K562 (cell line): ENCODE data around the gene PSMB10. TPM values are rescaled to one million over a fixed set of nuclear protein-coding genes. Genes with fewer than 3 reads are reported as not detected.

Experiments used
- ATAC-seq: fragments of 200-7000 bp; cut with Tn5 transposase; 3 replicates; pipeline ENCODE4 v1.9.1; 2020; ENCODE audit warnings: moderate library complexity
- BruUV-seq: library from RNA; stranded (reverse); fragments of 400-500 nt; replicated peaks from 2 replicates; lab custom pipeline; 2021; lab: Mats Ljungman, UMichigan
- CTCF ChIA-PET: fragments of 300-600 bp; formaldehyde crosslinking; extraction: SDS; loops from one replicate; lab custom pipeline; 2021; ENCODE audit warnings: low intra/inter-chr PET ratio; lab: Yijun Ruan, JAX
- POLR2A ChIA-PET: fragments of 300-600, 350-650 bp; sonication (Branson Sonifier 250); formaldehyde crosslinking; extraction: SDS; loops from one replicate; lab custom pipeline; 2021; ENCODE audit warnings: antibody characterized with exemption, inconsistent platforms; lab: Yijun Ruan, JAX
- DNase-seq, 4 experiments: peaks; one replicate each; pipeline versions ENCODE4 v3.0.0 to v3.0.0-alpha.2; 2011 to 2018; ENCODE audit warnings: low spot score in 3 of 4, mixed read lengths in 3 of 4; ENCODE audit errors: extremely low read depth in 1 of 4
- FAIRE-seq: peaks from 2 replicates; lab custom pipeline; 2011; peaks lifted over from hg19 to GRCh38; lab: Jason Lieb, UNC
- H2AFZ ChIP-seq: 2 replicates; pipeline ENCODE4 v1.6.0; 2011; ENCODE audit warnings: low read depth, low read length, control low read depth, inconsistent platforms
- H3K27ac ChIP-seq: fragments of 200-600 bp; 3 replicates; pipeline ENCODE4 v1.8.0; 2011; ENCODE audit warnings: low read depth, mild to moderate bottlenecking, control low read depth, inconsistent platforms, low read length, moderate library complexity, mixed read lengths; ENCODE audit errors: extremely low read depth
- H3K27me3 ChIP-seq, 2 experiments: fragments of 300-600 bp in 1 of 2; 2 replicates in 1 of 2; 3 replicates in 1 of 2; pipeline versions ENCODE4 v1.6.0 to v1.8.0; 2011; ENCODE audit warnings: inconsistent platforms in 2 of 2, low read length in 2 of 2, mild to moderate bottlenecking in 1 of 2, mixed read lengths in 1 of 2, moderate library complexity in 1 of 2; ENCODE audit not compliant: control insufficient read depth in 2 of 2, insufficient read depth in 2 of 2
- H3K36me3 ChIP-seq: fragments of 300-600 bp; 3 replicates; pipeline ENCODE4 v1.8.0; 2011; ENCODE audit warnings: mild to moderate bottlenecking, low read length, inconsistent platforms; ENCODE audit not compliant: control insufficient read depth, insufficient read depth
- H3K4me1 ChIP-seq, 2 experiments: fragments of 200-600 bp in 1 of 2; replicated peaks in 1 of 2; 2 replicates in 1 of 2; 3 replicates in 1 of 2; pipeline versions ENCODE4 v1.5.1 to v1.8.0; 2011; ENCODE audit warnings: inconsistent platforms in 2 of 2, low read length in 2 of 2, mild to moderate bottlenecking in 1 of 2, mixed read lengths in 1 of 2, moderate library complexity in 1 of 2; ENCODE audit not compliant: control insufficient read depth in 2 of 2, insufficient read depth in 2 of 2
- H3K4me2 ChIP-seq: 2 replicates; pipeline ENCODE4 v1.6.1; 2011; ENCODE audit warnings: low read length, control low read depth, inconsistent platforms, mixed read lengths; ENCODE audit not compliant: insufficient read depth
- H3K4me3 ChIP-seq: fragments of 200-600 bp; sonication (generic), shearing (Covaris generic); 2 replicates; pipeline ENCODE4 v1.5.1; 2016; ENCODE audit warnings: control low read depth, inconsistent platforms
- H3K79me2 ChIP-seq: fragments of 200-600 bp; 3 replicates; pipeline ENCODE4 v1.8.0; 2011; ENCODE audit warnings: low read length, inconsistent platforms; ENCODE audit not compliant: control insufficient read depth, insufficient read depth
- H3K9ac ChIP-seq, 2 experiments: 2 replicates each; pipeline versions ENCODE4 v1.6.0 to v1.6.1; 2011; ENCODE audit warnings: low read depth in 2 of 2, low read length in 2 of 2, control low read depth in 1 of 2, inconsistent platforms in 1 of 2, mild to moderate bottlenecking in 1 of 2, mixed read lengths in 1 of 2; ENCODE audit not compliant: insufficient read depth in 1 of 2
- H3K9me1 ChIP-seq: one replicate; pipeline ENCODE4 v1.6.0; 2011; ENCODE audit warnings: inconsistent platforms, mild to moderate bottlenecking, low read length, moderate library complexity; ENCODE audit not compliant: control insufficient read depth, insufficient read depth
- H3K9me3 ChIP-seq: replicated peaks from 2 replicates; pipeline ENCODE4 v1.5.1; 2011; ENCODE audit warnings: low read depth, low read length, inconsistent platforms; ENCODE audit not compliant: control insufficient read depth, insufficient read depth
- H4K20me1 ChIP-seq: replicated peaks from 2 replicates; pipeline ENCODE4 v1.6.1; 2011; ENCODE audit warnings: low read length, inconsistent platforms, mixed read lengths; ENCODE audit not compliant: control insufficient read depth, insufficient read depth
- E4F1 ChIP-seq: fragments of 250-450 bp; sonication (Bioruptor Pico); IDR thresholded peaks from 2 replicates; pipeline ENCODE4 v1.5.0; 2021; ENCODE audit warnings: mild to moderate bottlenecking, borderline replicate concordance
- ELF4 ChIP-seq: fragments of 450-650 bp; formaldehyde crosslinking; IDR thresholded peaks from 2 replicates; pipeline ENCODE4 v1.4.0; 2022; ENCODE audit warnings: missing genetic modification characterization
- EWSR1 ChIP-seq: fragments of 450-650 bp; IDR thresholded peaks from 2 replicates; pipeline ENCODE4 v1.6.1; 2018; ENCODE audit warnings: borderline replicate concordance, mild to moderate bottlenecking, low read depth, moderate library complexity; ENCODE audit not compliant: partially characterized antibody
- FOXO4 ChIP-seq: fragments of 450-650 bp; formaldehyde crosslinking; IDR thresholded peaks from 2 replicates; pipeline ENCODE4 v1.4.0; 2020; ENCODE audit warnings: mild to moderate bottlenecking, moderate library complexity
- HNRNPH1 ChIP-seq: fragments of 200-400 bp; formaldehyde crosslinking; optimal IDR thresholded peaks from 2 replicates; pipeline ENCODE3; 2017; ENCODE audit warnings: low read depth, mild to moderate bottlenecking, low read length, moderate library complexity
- ZBTB26 ChIP-seq: fragments of 450-650 bp; formaldehyde crosslinking; IDR thresholded peaks from 2 replicates; pipeline ENCODE4 v1.4.0; 2022; ENCODE audit warnings: missing genetic modification characterization
- ZNF134 ChIP-seq: fragments of 250-450 bp; sonication (Bioruptor Pico); conservative IDR thresholded peaks from 2 replicates; pipeline ENCODE4 v1.4.0; 2020
- ZNF197 ChIP-seq: fragments of 200-800 bp; sonication (Bioruptor generic); IDR thresholded peaks from 2 replicates; pipeline ENCODE4 v1.6.1; 2016; ENCODE audit warnings: low read depth, missing genetic modification characterization, missing compliant biosample characterization
- ZNF695 ChIP-seq: fragments of 450-650 bp; formaldehyde crosslinking; IDR thresholded peaks from 2 replicates; pipeline ENCODE4 v1.4.0; 2020; ENCODE audit warnings: mild to moderate bottlenecking, moderate library complexity
- ZNF75A ChIP-seq: fragments of 450-650 bp; formaldehyde crosslinking; IDR thresholded peaks from 2 replicates; pipeline ENCODE4 v1.4.0; 2020; ENCODE audit warnings: mild to moderate bottlenecking
- WGBS: fragments of 100-300 bp; shearing (Covaris generic); methylation state at CpG from one replicate; pipeline ENCODE4 v1.1.6; 2016; ENCODE audit warnings: low coverage, mixed read lengths; ENCODE audit not compliant: insufficient coverage; ENCODE audit errors: missing lambda C conversion rate; 5-methylcytosine and 5-hydroxymethylcytosine counted together
- in situ Hi-C: fragments of 300-500 bp; cut with MboI; formaldehyde crosslinking; loops from 4 replicates; pipeline ENCODE4 v1.15.0; 2018; ENCODE audit warnings: inconsistent platforms, mixed read lengths
- intact Hi-C: fragments of 100-400 bp; cut with micrococcal nuclease; formaldehyde crosslinking; loops from 2 replicates; pipeline ENCODE4 v1.14.2; 2022
- polyA plus RNA-seq, 8 experiments: library from polyadenylated mRNA; depleted of rRNA in 4 of 8; stranded (reverse) in 5 of 8; unstranded in 3 of 8; fragments of >200 nt; fragmentation: Nextera tagmentation in 2 of 8; fragmentation: Illumina TruSeq in 1 of 8; extraction: Ambion mirVana in 2 of 8; extraction: Trizol in 1 of 8; gene quantifications; 2 replicates each; pipeline versions ENCODE4 v1.2.1 to v1.2.3, GENCODE V29; 2011 to 2014; ENCODE audit warnings: inconsistent platforms in 1 of 8, missing spikeins in 1 of 8
- total RNA-seq, 7 experiments: library from RNA; depleted of rRNA in 6 of 7; stranded (reverse); fragments of >200 nt in 6 of 7; fragmentation: Illumina TruSeq in 2 of 7; extraction: Trizol in 2 of 7; gene quantifications; 2 replicates each; pipeline versions ENCODE4 v1.2.1 to v1.2.3, GENCODE V29; 2011 to 2021; ENCODE audit warnings: low replicate concordance in 1 of 7

PSMB10 gene
- total and polyA plus RNA-seq, 9 of the 15 experiments (the other 6 are each of a cell fraction or from before 2014, with no cell fraction given), result 11.7 to 105 (median 51.0) TPM

- ATAC-seq (no peak), DNase-seq (no peak), FAIRE-seq (no peak)
- H3K9me3 ChIP-seq, result no peaks in the 10 kb centered on the region
- no peak for TF ChIP-seq ZNF134 (CRISPR knock-in tag)
- no peak for TF ChIP-seq ZNF75A (CRISPR knock-in tag)
- no peak for TF ChIP-seq FOXO4 (CRISPR knock-in tag)
- TF ChIP-seq HNRNPH1, result no peak
- no peak for TF ChIP-seq EWSR1
- no peak for TF ChIP-seq ZBTB26 (CRISPR knock-in tag)
- TF ChIP-seq E4F1 (CRISPR knock-in tag), result no peak
- no peak for TF ChIP-seq ZNF197
- no peak for TF ChIP-seq ZNF695
- TF ChIP-seq ELF4 (CRISPR knock-in tag), result no peak
- no peaks in the 10 kb centered on the region for H3K9me1 ChIP-seq
- ChIA-PET POLR2A (interaction anchor here (0.5 to 1.0 kb wide), 5 partner anchors 9 to 139 kb away, joined by 3 to 4 read pairs (median 3); no protein-coding TSS in a partner anchor), CTCF (no interaction called here)
- H3K27me3 ChIP-seq, result no peaks in the 10 kb centered on the region
- peaks cover 0 to 7% of the 10 kb centered on the region in 2 experiments; a peak in 1 of 5 replicates for H3K4me1 ChIP-seq
- intact Hi-C loops, result no loop called here
- in situ Hi-C loops, result no loop called here
- no peak overlapping the region for H3K4me2 ChIP-seq
- no peak overlapping the region for H3K4me3 ChIP-seq
- H3K9ac ChIP-seq, result no peak overlapping the region
- peaks cover 4% of the 10 kb centered on the region; the same call in 1 of the 2 replicates for H4K20me1 ChIP-seq
- H3K36me3 ChIP-seq, result peaks cover 69% of the 10 kb centered on the region; the same call in 2 of the 3 replicates
- no peak overlapping the region for H3K27ac ChIP-seq
- 92% methylated on average over 8 of the region's 8 CpGs for WGBS
- BruUV-seq, result no TSS peak
- H3K79me2 ChIP-seq, result no peaks in the 10 kb centered on the region
- H2AFZ ChIP-seq, result no peak overlapping the region
Observed at GRCh38 chr16:67953641-67954375, 17.2 kb upstream of the PSMB10 start.
